Measurements from ENCODE around the gene CRTAC1.

DNA sequence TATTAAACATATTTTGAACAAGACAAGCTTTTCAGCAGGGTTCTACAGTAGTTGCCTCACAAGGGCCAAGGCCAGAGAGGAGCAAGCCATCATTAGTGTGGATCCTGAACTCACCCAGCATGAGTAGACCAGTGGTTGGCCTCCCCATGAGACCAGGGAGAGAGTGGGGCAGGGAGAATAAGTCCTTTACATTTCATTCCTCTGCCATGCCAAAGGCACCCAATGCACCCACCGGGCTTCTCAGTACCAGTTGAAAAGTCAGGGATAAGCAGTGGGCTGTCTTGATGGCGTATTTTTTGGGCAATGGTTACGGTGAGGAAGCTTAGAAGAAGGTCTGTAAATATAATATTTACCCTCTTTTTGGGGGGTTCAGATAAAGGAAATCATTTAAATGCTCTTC lies 16.6 kb downstream of the CRTAC1 start:
- no peak for TF ChIP-seq POLR2A (IDR thresholded peaks at IDR 0.05)
- TF ChIP-seq CTCF (IDR thresholded peaks at IDR 0.05): no peak

Measured in lower leg skin (tissue), 3 donors.